HepG2 (cell line): ENCODE results near the gene SNAP23. TPM values are rescaled to one million over a fixed set of nuclear protein-coding genes. Genes with fewer than 3 reads are reported as not detected.

Experiments used
- ATAD3A ChIP-seq: sonication (generic); formaldehyde crosslinking; IDR thresholded peaks from 2 replicates; pipeline ENCODE4 v1.4.0; 2020; ENCODE audit warnings: missing genetic modification reagents
- CBX2 ChIP-seq, 2 experiments: fragments of 200-600 bp in 1 of 2; sonication (generic); formaldehyde crosslinking in 1 of 2; IDR thresholded peaks; 2 replicates each; pipeline versions ENCODE4 v1.7.0 to v1.8.1; 2018 to 2022; ENCODE audit warnings: low read depth in 2 of 2, low read length in 1 of 2, mild to moderate bottlenecking in 1 of 2, missing genetic modification reagents in 1 of 2
- GABPA ChIP-seq, 2 experiments: IDR thresholded peaks; 2 replicates each; pipeline ENCODE4 v1.6.1; 2011 to 2016; ENCODE audit warnings: low read depth in 2 of 2, low read length in 1 of 2, missing biosample characterization in 1 of 2, missing genetic modification characterization in 1 of 2
- HMG20A ChIP-seq: IDR thresholded peaks from 2 replicates; pipeline ENCODE4 v1.6.1; 2016; ENCODE audit warnings: borderline replicate concordance
- PAF1 ChIP-seq: IDR thresholded peaks from 2 replicates; pipeline ENCODE4 v1.6.1; 2016; ENCODE audit warnings: missing genetic modification reagents, missing compliant biosample characterization
- RXRB ChIP-seq: IDR thresholded peaks from 2 replicates; pipeline ENCODE4 v1.6.1; 2016; ENCODE audit warnings: borderline replicate concordance, missing genetic modification reagents, missing compliant biosample characterization
- SP2 ChIP-seq: sonication (generic); formaldehyde crosslinking; IDR thresholded peaks from 2 replicates; pipeline ENCODE4 v1.5.1; 2020; ENCODE audit warnings: mild to moderate bottlenecking, missing genetic modification reagents
- TGIF2 ChIP-seq: IDR thresholded peaks from 2 replicates; pipeline ENCODE4 v1.6.1; 2016; ENCODE audit warnings: control low read depth, missing compliant biosample characterization
- THYN1 ChIP-seq: sonication (generic); formaldehyde crosslinking; IDR thresholded peaks from 2 replicates; pipeline ENCODE4 v1.8.1; 2023; ENCODE audit warnings: low read depth, mild to moderate bottlenecking, moderate library complexity, missing genetic modification reagents, borderline replicate concordance
- TP53 ChIP-seq: sonication (generic); formaldehyde crosslinking; conservative IDR thresholded peaks from 2 replicates; pipeline ENCODE4 v1.4.0; 2020; ENCODE audit warnings: missing genetic modification reagents
- YEATS4 ChIP-seq: sonication (generic); formaldehyde crosslinking; IDR thresholded peaks from 2 replicates; pipeline ENCODE4 v1.4.0; 2020; ENCODE audit warnings: missing genetic modification reagents, borderline replicate concordance
- ZNF136 ChIP-seq: sonication (generic); formaldehyde crosslinking; IDR thresholded peaks from 2 replicates; pipeline ENCODE4 v1.8.1; 2022; ENCODE audit warnings: low read depth, mild to moderate bottlenecking, moderate library complexity, missing genetic modification reagents
- ZNF24 ChIP-seq: fragments of 450-650 bp; IDR thresholded peaks from 2 replicates; pipeline ENCODE4 v1.6.1; 2017; ENCODE audit warnings: antibody characterized with exemption, mild to moderate bottlenecking
- ZNF292 ChIP-seq: sonication (generic); formaldehyde crosslinking; IDR thresholded peaks from 2 replicates; pipeline ENCODE4 v1.8.1; 2022; ENCODE audit warnings: mild to moderate bottlenecking, low read depth, missing genetic modification reagents, borderline replicate concordance
- polyA plus RNA-seq, 8 experiments: library from polyadenylated mRNA; depleted of rRNA in 3 of 8; stranded (reverse) in 7 of 8; unstranded in 1 of 8; fragments of >200 nt; fragmentation: Illumina TruSeq in 4 of 8; extraction: Trizol in 4 of 8; gene quantifications; 2 replicates each; pipeline versions ENCODE4 v1.2.1 to v1.2.3, GENCODE V29; 2011 to 2016; ENCODE audit warnings: low read depth in 4 of 8, missing spikeins in 1 of 8, mixed read lengths in 1 of 8; ENCODE audit not compliant: insufficient read depth in 1 of 8
- total RNA-seq, 5 experiments: library from RNA; depleted of rRNA; stranded (reverse); fragments of >200 nt; fragmentation: Illumina TruSeq; extraction: Trizol; gene quantifications; 2 replicates each; pipeline ENCODE4 v1.2.3, GENCODE V29; 2016; ENCODE audit warnings: low read depth in 1 of 5
- TF ChIP-seq, protein P1 (sequence below): sonication (generic); formaldehyde crosslinking; IDR thresholded peaks from 2 replicates; pipeline ENCODE4 v1.4.0; 2020; ENCODE audit warnings: mild to moderate bottlenecking, missing genetic modification reagents, borderline replicate concordance
- TF ChIP-seq, protein P2 (sequence below): sonication (generic); formaldehyde crosslinking; IDR thresholded peaks from 2 replicates; pipeline ENCODE4 v1.5.0; 2020; ENCODE audit warnings: mild to moderate bottlenecking, missing genetic modification reagents
- TF ChIP-seq, protein P3 (sequence below): sonication (generic); formaldehyde crosslinking; IDR thresholded peaks from 2 replicates; pipeline ENCODE4 v1.5.0; 2020; ENCODE audit warnings: missing genetic modification reagents
- TF ChIP-seq, protein P4 (sequence below): sonication (generic); formaldehyde crosslinking; conservative IDR thresholded peaks from 2 replicates; pipeline ENCODE4 v1.4.0; 2020; ENCODE audit warnings: missing genetic modification reagents

Gene SNAP23
- total and polyA plus RNA-seq, 2 of the 13 experiments (the other 11 are each of a cell fraction or from before 2014, with no cell fraction given): 37.0 to 101 TPM

DNA sequence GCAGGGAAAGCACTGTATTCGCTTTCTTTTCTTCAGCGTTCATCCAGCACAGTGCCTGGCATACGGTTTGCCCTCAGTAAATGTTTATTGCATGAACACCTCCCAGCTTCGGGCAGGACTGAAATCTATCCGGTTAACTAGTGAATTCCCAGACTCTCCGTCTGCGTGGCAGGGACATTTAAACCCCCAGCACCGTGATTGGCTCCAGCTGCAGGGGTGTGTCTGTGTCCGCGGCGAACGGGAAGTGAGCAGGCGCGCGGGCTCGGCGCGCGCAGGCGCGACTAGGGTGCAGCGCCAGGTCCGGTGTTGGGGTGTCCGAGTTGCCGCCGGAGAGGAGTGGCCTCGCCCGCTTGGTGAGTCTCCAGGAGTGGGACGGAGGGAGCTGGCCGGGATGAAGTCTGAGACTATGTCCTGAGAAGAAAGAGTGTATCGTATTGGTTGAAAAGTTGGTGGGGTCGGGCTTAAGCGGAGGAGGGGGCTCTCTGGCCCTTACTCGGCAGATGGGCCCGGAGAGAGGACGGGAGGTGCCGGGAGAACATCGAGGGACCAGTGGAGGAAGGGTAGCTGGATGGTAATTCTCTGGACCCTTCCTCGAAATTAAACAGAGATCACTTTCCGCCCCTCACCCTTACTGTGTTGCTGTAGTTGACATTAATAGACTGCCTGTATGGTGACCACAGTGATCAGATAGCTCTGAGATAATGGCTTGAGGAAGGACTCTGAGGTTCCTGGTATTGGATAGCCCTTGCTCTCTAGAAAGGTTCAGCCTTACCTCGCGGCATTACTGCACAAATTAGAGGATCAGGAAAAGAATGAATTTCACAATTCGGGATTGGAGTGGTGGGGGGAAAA lies at the start of gene SNAP23 (continued):
- TF ChIP-seq ZNF292 (CRISPR knock-in tag) (no peak), PAF1 (CRISPR knock-in tag) (no peak), CBX2 (IDR thresholded peaks at IDR 0.05; ENCODE audit: low read depth, low read length) (no peak), CBX2 (CRISPR knock-in tag; IDR thresholded peaks at IDR 0.05; ENCODE audit: low read depth) (no peak), YEATS4 (CRISPR knock-in tag) (peak; percentile 83), THYN1 (CRISPR knock-in tag) (no peak), TGIF2 (CRISPR knock-in tag) (peak; percentile 84; the same call in 1 of the 2 replicates), HMG20A (CRISPR knock-in tag) (no peak), RXRB (CRISPR knock-in tag) (peak; percentile 34; the same call in 1 of the 2 replicates), TP53 (CRISPR knock-in tag) (no peak), ATAD3A (CRISPR knock-in tag) (no peak), SP2 (CRISPR knock-in tag) (no peak), GABPA (IDR thresholded peaks at IDR 0.05; ENCODE audit: low read depth, low read length) (no peak; the same call in 1 of the 2 replicates), GABPA (CRISPR knock-in tag; IDR thresholded peaks at IDR 0.05; ENCODE audit: low read depth) (peak; percentile 54), ZNF24 (no peak), ZNF136 (CRISPR knock-in tag) (no peak)
- TF ChIP-seq, protein P1, sequence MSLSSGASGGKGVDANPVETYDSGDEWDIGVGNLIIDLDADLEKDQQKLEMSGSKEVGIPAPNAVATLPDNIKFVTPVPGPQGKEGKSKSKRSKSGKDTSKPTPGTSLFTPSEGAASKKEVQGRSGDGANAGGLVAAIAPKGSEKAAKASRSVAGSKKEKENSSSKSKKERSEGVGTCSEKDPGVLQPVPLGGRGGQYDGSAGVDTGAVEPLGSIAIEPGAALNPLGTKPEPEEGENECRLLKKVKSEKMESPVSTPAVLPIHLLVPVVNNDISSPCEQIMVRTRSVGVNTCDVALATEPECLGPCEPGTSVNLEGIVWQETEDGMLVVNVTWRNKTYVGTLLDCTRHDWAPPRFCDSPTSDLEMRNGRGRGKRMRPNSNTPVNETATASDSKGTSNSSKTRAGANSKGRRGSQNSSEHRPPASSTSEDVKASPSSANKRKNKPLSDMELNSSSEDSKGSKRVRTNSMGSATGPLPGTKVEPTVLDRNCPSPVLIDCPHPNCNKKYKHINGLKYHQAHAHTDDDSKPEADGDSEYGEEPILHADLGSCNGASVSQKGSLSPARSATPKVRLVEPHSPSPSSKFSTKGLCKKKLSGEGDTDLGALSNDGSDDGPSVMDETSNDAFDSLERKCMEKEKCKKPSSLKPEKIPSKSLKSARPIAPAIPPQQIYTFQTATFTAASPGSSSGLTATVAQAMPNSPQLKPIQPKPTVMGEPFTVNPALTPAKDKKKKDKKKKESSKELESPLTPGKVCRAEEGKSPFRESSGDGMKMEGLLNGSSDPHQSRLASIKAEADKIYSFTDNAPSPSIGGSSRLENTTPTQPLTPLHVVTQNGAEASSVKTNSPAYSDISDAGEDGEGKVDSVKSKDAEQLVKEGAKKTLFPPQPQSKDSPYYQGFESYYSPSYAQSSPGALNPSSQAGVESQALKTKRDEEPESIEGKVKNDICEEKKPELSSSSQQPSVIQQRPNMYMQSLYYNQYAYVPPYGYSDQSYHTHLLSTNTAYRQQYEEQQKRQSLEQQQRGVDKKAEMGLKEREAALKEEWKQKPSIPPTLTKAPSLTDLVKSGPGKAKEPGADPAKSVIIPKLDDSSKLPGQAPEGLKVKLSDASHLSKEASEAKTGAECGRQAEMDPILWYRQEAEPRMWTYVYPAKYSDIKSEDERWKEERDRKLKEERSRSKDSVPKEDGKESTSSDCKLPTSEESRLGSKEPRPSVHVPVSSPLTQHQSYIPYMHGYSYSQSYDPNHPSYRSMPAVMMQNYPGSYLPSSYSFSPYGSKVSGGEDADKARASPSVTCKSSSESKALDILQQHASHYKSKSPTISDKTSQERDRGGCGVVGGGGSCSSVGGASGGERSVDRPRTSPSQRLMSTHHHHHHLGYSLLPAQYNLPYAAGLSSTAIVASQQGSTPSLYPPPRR (CRISPR knock-in tag): peak; percentile 55; the same call in 1 of the 2 replicates
- TF ChIP-seq, protein P2, sequence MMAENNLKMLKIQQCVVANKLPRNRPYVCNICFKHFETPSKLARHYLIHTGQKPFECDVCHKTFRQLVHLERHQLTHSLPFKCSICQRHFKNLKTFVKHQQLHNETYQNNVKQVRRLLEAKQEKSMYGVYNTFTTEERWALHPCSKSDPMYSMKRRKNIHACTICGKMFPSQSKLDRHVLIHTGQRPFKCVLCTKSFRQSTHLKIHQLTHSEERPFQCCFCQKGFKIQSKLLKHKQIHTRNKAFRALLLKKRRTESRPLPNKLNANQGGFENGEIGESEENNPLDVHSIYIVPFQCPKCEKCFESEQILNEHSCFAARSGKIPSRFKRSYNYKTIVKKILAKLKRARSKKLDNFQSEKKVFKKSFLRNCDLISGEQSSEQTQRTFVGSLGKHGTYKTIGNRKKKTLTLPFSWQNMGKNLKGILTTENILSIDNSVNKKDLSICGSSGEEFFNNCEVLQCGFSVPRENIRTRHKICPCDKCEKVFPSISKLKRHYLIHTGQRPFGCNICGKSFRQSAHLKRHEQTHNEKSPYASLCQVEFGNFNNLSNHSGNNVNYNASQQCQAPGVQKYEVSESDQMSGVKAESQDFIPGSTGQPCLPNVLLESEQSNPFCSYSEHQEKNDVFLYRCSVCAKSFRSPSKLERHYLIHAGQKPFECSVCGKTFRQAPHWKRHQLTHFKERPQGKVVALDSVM: no peak; the same call in 1 of the 2 replicates
- TF ChIP-seq, protein P3, sequence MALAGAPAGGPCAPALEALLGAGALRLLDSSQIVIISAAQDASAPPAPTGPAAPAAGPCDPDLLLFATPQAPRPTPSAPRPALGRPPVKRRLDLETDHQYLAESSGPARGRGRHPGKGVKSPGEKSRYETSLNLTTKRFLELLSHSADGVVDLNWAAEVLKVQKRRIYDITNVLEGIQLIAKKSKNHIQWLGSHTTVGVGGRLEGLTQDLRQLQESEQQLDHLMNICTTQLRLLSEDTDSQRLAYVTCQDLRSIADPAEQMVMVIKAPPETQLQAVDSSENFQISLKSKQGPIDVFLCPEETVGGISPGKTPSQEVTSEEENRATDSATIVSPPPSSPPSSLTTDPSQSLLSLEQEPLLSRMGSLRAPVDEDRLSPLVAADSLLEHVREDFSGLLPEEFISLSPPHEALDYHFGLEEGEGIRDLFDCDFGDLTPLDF (CRISPR knock-in tag): peak; percentile 91
- TF ChIP-seq, protein P4, sequence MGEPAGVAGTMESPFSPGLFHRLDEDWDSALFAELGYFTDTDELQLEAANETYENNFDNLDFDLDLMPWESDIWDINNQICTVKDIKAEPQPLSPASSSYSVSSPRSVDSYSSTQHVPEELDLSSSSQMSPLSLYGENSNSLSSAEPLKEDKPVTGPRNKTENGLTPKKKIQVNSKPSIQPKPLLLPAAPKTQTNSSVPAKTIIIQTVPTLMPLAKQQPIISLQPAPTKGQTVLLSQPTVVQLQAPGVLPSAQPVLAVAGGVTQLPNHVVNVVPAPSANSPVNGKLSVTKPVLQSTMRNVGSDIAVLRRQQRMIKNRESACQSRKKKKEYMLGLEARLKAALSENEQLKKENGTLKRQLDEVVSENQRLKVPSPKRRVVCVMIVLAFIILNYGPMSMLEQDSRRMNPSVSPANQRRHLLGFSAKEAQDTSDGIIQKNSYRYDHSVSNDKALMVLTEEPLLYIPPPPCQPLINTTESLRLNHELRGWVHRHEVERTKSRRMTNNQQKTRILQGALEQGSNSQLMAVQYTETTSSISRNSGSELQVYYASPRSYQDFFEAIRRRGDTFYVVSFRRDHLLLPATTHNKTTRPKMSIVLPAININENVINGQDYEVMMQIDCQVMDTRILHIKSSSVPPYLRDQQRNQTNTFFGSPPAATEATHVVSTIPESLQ (CRISPR knock-in tag): no peak
